ENCODE measurements around the gene KRT13.

Gene KRT13

GRCh38 chr17:41463746-41464145, 41.7 kb downstream of the KRT13 start:
- no peak for DNase-seq

- no peak for DNase-seq
These were observed 42.7 kb downstream of the KRT13 start for GRCh38 chr17:41462705-41463104.

- no peak for DNase-seq
These were observed 47.7 kb downstream of the KRT13 start for GRCh38 chr17:41457676-41458075.

- no peak for DNase-seq
These were observed 49.2 kb downstream of the KRT13 start for GRCh38 chr17:41456204-41456603.

GRCh38 chr17:41455236-41455635, 50.2 kb downstream of the KRT13 start:
- DNase-seq, result no peak

- no peak for DNase-seq
These were observed 52.3 kb downstream of the KRT13 start for GRCh38 chr17:41453066-41453465.

- no peak for DNase-seq
These were observed 53.1 kb downstream of the KRT13 start for GRCh38 chr17:41452281-41452680.

GRCh38 chr17:41451154-41451728, 54.2 kb downstream of the KRT13 start:
- DNase-seq, result no peak

Data from activated CD4-positive, alpha-beta T cell treated with anti-CD3 and anti-CD28 coated beads, Interleukin-2, Interleukin-6, amounts not matched to agents 100 ng/mL and 50 ng/mL, durations not matched to agents 16 hours and 8 hours (primary cell).